ENCODE results near the gene KRTAP4-16.
"Not testable (repeated sequence)": the region's sequence is repeated elsewhere in the genome, so short reads cannot be mapped to it uniquely, and the experiment has no call there.

Gene KRTAP4-16

GRCh38 chr17:41101586-41102259, at the start of gene KRTAP4-16:
KRTAP4-16 (minus strand) TSS chr17:41102209; CDS start chr17:41102209, 0 bp downstream.
- H3K4me3 ChIP-seq (ENCODE audit: low read depth, low read length) = no peak within 1 kb of the TSS

DNA sequence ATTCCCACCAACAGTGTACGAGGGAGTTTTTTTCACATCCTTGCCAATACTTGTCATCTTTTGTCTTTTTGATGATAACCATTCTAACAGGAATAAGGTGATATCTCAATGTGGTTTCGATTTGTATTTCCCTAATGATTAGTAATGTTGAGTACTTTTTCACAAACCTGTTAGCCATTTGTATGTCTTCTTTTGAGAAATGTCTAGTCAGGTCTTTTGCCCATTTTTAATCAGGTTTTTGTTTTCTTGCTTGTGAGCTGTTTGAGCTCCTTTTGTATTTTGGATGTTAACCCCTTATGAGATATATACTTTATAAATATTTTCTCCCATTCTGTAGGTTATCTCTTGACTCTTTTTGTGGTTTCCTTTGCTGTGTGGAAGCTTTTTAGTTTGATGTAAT, 49.5 kb upstream of the KRTAP4-16 start:
- no peak overlapping the region for H3K4me3 ChIP-seq (ENCODE audit: low read depth, low read length)
- no peak for TF ChIP-seq CTCF (IDR thresholded peaks at IDR 0.05; ENCODE audit: low read depth, low read length)

More at GRCh38 chr17:41101586-41102259, at the start of gene KRTAP4-16:
- TF ChIP-seq CTCF (IDR thresholded peaks at IDR 0.05; ENCODE audit: low read depth, low read length) = no peak

- no peak overlapping the region for H3K4me3 ChIP-seq (ENCODE audit: low read depth, low read length)
- TF ChIP-seq CTCF (IDR thresholded peaks at IDR 0.05; ENCODE audit: low read depth, low read length) = no peak
Observed at GRCh38 chr17:41150026-41150425, 48.0 kb upstream of the KRTAP4-16 start.

- no peak for TF ChIP-seq CTCF (IDR thresholded peaks at IDR 0.05; ENCODE audit: low read depth, low read length)
- no peak within 1 kb of the TSS for H3K4me3 ChIP-seq (ENCODE audit: low read depth, low read length)
Observed at GRCh38 chr17:41149652-41149985, 47.6 kb upstream of the KRTAP4-16 start, which contains the start of gene KRTAP4-5. KRTAP4-5 (minus strand) TSS chr17:41149825; CDS start chr17:41149767, 58 bp downstream.

GRCh38 chr17:41148971-41149651, 47.1 kb upstream of the KRTAP4-16 start:
- H3K4me3 ChIP-seq (ENCODE audit: low read depth, low read length) = not testable (repeated sequence)

DNA sequence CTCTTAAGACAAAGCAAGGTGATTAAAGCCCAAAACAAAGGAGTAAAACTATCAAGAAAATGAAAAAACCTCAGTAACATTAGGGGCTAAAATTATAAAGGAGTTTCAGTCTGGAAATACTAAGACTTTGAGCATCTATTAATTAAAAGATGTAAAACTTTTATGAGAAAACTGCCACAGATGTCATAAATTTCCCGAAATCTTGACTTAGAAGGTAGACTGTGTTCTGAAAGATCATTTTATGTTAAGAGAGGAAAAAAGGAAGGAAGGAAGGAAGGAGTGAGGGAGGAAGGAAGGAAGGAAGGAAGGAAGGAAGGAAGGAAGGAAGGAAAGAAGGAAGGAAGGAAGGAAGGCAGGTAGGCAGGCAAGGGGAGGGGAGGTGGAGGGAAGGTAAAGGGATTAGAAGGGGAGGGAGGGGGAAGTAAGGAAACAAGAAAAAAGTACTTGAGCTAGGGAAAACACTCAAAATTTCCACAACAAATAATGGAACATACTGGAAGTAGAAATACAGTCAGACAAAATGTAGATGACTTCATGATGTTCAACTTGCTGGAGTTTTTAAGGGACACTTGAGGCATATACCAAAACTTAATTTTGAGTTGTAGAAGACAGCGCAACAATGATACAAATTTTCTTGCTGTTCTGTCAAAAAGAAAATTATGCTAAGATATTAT, 45.7 kb upstream of the KRTAP4-16 start:
- no peak overlapping the region for H3K4me3 ChIP-seq (ENCODE audit: low read depth, low read length)
- TF ChIP-seq CTCF (IDR thresholded peaks at IDR 0.05; ENCODE audit: low read depth, low read length) = no peak

- no peak for TF ChIP-seq CTCF (IDR thresholded peaks at IDR 0.05; ENCODE audit: low read depth, low read length)
- no peak overlapping the region for H3K4me3 ChIP-seq (ENCODE audit: low read depth, low read length)
Observed at GRCh38 chr17:41145261-41145660, 43.3 kb upstream of the KRTAP4-16 start.

Data from WI38 (cell line).